PC-9 (cell line): ENCODE measurements around the gene PLXDC1. TPM values are rescaled to one million over a fixed set of nuclear protein-coding genes. Genes with fewer than 3 reads are reported as not detected.

Source experiments
- BruUV-seq: library from RNA; stranded (reverse); fragments of 400-500 nt; replicated peaks from 2 replicates; lab custom pipeline; 2021; lab: Mats Ljungman, UMichigan
- CTCF ChIA-PET: fragments of 300-600 bp; sonication (Branson Sonifier 250); formaldehyde crosslinking; loops from one replicate; lab custom pipeline; 2022; ENCODE audit warnings: antibody characterized with exemption; lab: Charles Lee
- POLR2A ChIA-PET: fragments of 300-600 bp; sonication (Branson Sonifier 250); formaldehyde crosslinking; loops from one replicate; lab custom pipeline; 2022; ENCODE audit warnings: antibody characterized with exemption; ENCODE audit not compliant: unreplicated experiment; lab: Charles Lee
- DNase-seq, 2 experiments: peaks; one replicate each; pipeline versions ENCODE4 v3.0.0 to v3.0.0-alpha.2; 2015 to 2022; ENCODE audit warnings: mixed read lengths in 1 of 2
- H2AFZ ChIP-seq: fragments of 200-600 bp; sonication (generic); 2 replicates; pipeline ENCODE4 v1.8.1; 2017; ENCODE audit warnings: antibody characterized with exemption
- H3F3A ChIP-seq: fragments of 200-600 bp; sonication (generic); 2 replicates; pipeline ENCODE4 v1.8.1; 2017; ENCODE audit warnings: antibody characterized with exemption, mild to moderate bottlenecking, low read depth; ENCODE audit not compliant: insufficient read depth
- H3K27ac ChIP-seq: fragments of 200-600 bp; sonication (generic); 2 replicates; pipeline ENCODE4 v1.6.1; 2016; ENCODE audit warnings: mixed run types
- H3K27me3 ChIP-seq: fragments of 200-600 bp; sonication (generic); 2 replicates; pipeline ENCODE4 v1.6.1; 2016; ENCODE audit warnings: low read depth, mixed run types; ENCODE audit not compliant: insufficient read depth
- H3K36me3 ChIP-seq: fragments of 200-600 bp; sonication (generic); 2 replicates; pipeline ENCODE4 v1.6.1; 2016; ENCODE audit warnings: low read depth, mixed run types
- H3K4me1 ChIP-seq: fragments of 200-600 bp; sonication (generic); replicated peaks from 2 replicates; pipeline ENCODE4 v1.6.1; 2016; ENCODE audit warnings: mixed run types; ENCODE audit not compliant: insufficient read depth
- H3K4me2 ChIP-seq: fragments of 200-600 bp; sonication (generic); 2 replicates; pipeline ENCODE4 v1.6.1; 2017; ENCODE audit warnings: mixed run types
- H3K4me3 ChIP-seq: fragments of 200-600 bp; sonication (generic); 2 replicates; pipeline ENCODE4 v1.6.1; 2016; ENCODE audit warnings: mixed run types
- H3K79me2 ChIP-seq: fragments of 200-600 bp; sonication (generic); 2 replicates; pipeline ENCODE4 v1.6.1; 2017; ENCODE audit warnings: low read depth, mixed run types
- H3K9me2 ChIP-seq: fragments of 200-600 bp; sonication (generic); 2 replicates; pipeline ENCODE4 v1.8.1; 2017; ENCODE audit warnings: mild to moderate bottlenecking; ENCODE audit not compliant: insufficient read depth
- H3K9me3 ChIP-seq: fragments of 200-600 bp; sonication (generic); 2 replicates; pipeline ENCODE4 v1.8.1; 2016; ENCODE audit warnings: low read depth; ENCODE audit not compliant: insufficient read depth
- H4K20me1 ChIP-seq: fragments of 200-600 bp; sonication (generic); 2 replicates; pipeline ENCODE4 v1.8.1; 2017; ENCODE audit not compliant: insufficient read depth
- CTCF ChIP-seq: fragments of 200-600 bp; sonication (generic); conservative IDR thresholded peaks from 2 replicates; pipeline ENCODE4 v1.6.1; 2017; ENCODE audit warnings: mixed run types, antibody characterized with exemption, mild to moderate bottlenecking, moderate library complexity
- EZH2 ChIP-seq: fragments of 200-600 bp; sonication (generic); IDR thresholded peaks from 2 replicates; pipeline ENCODE4 v1.8.0; 2017; ENCODE audit warnings: antibody characterized with exemption, low read depth
- intact Hi-C: fragments of 100-400 bp; cut with micrococcal nuclease; formaldehyde crosslinking; loops from one replicate; pipeline ENCODE4 v1.10.0; 2022; ENCODE audit not compliant: unreplicated experiment
- total RNA-seq: library from RNA; stranded (reverse); gene quantifications from 2 replicates; pipeline ENCODE4 v1.2.3, GENCODE V29; 2021

PLXDC1 gene
- total RNA-seq, 1 experiment from 2014 or later = 2.5 TPM

DNA sequence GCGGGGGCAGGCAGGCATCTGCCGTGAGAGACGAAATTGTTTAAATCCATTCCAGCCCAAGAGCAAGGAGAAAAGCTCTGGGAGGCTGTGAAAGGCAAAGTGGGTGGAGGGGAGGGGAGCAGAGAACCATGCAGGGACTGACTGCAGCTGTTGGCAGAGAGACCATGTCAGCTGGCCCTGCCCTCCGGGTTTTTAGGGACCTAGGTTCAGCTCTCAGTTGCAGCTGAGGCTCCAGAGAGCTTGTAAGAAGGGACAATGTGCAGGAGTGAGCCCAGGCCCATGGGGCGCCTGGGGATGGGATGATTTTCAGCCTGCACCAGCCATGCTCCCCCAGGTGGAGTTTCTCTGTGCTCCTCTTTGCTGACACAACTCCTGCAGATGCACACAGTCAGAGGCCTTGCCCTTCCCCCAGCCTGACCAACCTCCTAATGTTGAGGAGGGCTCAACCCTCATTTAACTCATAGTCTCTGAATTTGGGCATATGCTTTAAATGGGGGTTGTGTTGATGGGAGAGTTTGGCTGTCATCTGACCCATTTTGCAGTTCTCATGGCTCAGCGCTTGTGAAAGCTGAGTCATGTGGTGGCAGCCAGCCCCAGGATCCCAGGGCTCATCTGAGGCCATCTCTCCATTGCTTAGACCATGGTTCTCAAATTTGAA, 70.9 kb downstream of the PLXDC1 start:
- no peak overlapping the region for H3K4me3 ChIP-seq
- no peaks in the 10 kb centered on the region for H3K36me3 ChIP-seq
- no peak for TF ChIP-seq EZH2
- no peak for TF ChIP-seq CTCF
- intact Hi-C loops = no loop called here
- no peaks in the 10 kb centered on the region for H3K9me3 ChIP-seq
- no peak for DNase-seq
- no peak overlapping the region for H3K4me2 ChIP-seq
- no peaks in the 10 kb centered on the region for H4K20me1 ChIP-seq
- H3F3A ChIP-seq = no peaks in the 10 kb centered on the region
- H3K4me1 ChIP-seq = no peaks in the 10 kb centered on the region
- no peaks in the 10 kb centered on the region for H3K9me2 ChIP-seq
- ChIA-PET POLR2A (no interaction called here), CTCF (no interaction called here)
- H3K79me2 ChIP-seq = no peaks in the 10 kb centered on the region
- no peaks in the 10 kb centered on the region for H3K27me3 ChIP-seq
- H3K27ac ChIP-seq = no peak overlapping the region
- BruUV-seq = no TSS peak
- H2AFZ ChIP-seq = no peak overlapping the region

- Histone ChIP-seq H3F3A (no peaks in the 10 kb centered on the region), H3K9me2 (no peaks in the 10 kb centered on the region), H3K4me2 (no peak overlapping the region), H3K4me1 (no peaks in the 10 kb centered on the region), H3K36me3 (no peaks in the 10 kb centered on the region), H3K4me3 (no peak overlapping the region), H2AFZ (no peak overlapping the region), H4K20me1 (no peaks in the 10 kb centered on the region), H3K27ac (no peak overlapping the region), H3K27me3 (no peaks in the 10 kb centered on the region), H3K79me2 (no peaks in the 10 kb centered on the region), H3K9me3 (no peaks in the 10 kb centered on the region)
- ChIA-PET CTCF (no interaction called here), POLR2A (no interaction called here)
- TF ChIP-seq CTCF (no peak), EZH2 (no peak)
- BruUV-seq = no TSS peak
- DNase-seq = no peak
- intact Hi-C loops = no loop called here
Measured at GRCh38 chr17:39079836-39080235, 71.6 kb downstream of the PLXDC1 start.

- Histone ChIP-seq H3K36me3 (no peaks in the 10 kb centered on the region), H3K9me2 (no peaks in the 10 kb centered on the region), H4K20me1 (no peaks in the 10 kb centered on the region), H3K9me3 (no peaks in the 10 kb centered on the region), H3F3A (no peaks in the 10 kb centered on the region), H3K79me2 (no peaks in the 10 kb centered on the region), H3K4me3 (no peak overlapping the region), H3K27me3 (no peaks in the 10 kb centered on the region), H3K27ac (no peak overlapping the region), H2AFZ (no peak overlapping the region), H3K4me1 (no peaks in the 10 kb centered on the region), H3K4me2 (no peak overlapping the region)
- ChIA-PET POLR2A (no interaction called here), CTCF (interaction anchor here (1.2 kb wide), 1 partner anchor 95 kb away, joined by 4 read pairs; no protein-coding TSS in a partner anchor)
- BruUV-seq = no TSS peak
- intact Hi-C loops = no loop called here
- no peak for DNase-seq
- TF ChIP-seq CTCF = 0 out of 2 replicates have a peak, but pooled peaks have one; percentile 17
- no peak for TF ChIP-seq EZH2
Measured at GRCh38 chr17:39077866-39078265, 73.6 kb downstream of the PLXDC1 start.
